ENCODE data around the gene CASQ1.

The CASQ1 gene

GRCh38 chr1:160220301-160220700 lies 29.9 kb downstream of the CASQ1 start:
- Histone ChIP-seq H3K36me3 (ENCODE audit: control insufficient read depth, insufficient read depth, low read length) (no peaks in the 10 kb centered on the region), H3K9ac (no peak overlapping the region), H3K4me1 (peaks cover 7% of the 10 kb centered on the region), H3K79me2 (no peaks in the 10 kb centered on the region), H3K27ac (no peak overlapping the region), H2AFZ (no peak overlapping the region), H3K4me3 (ENCODE audit: low read depth, low read length) (no peak overlapping the region), H3K9me3 (ENCODE audit: control insufficient read depth, low read length) (no peaks in the 10 kb centered on the region), H3K27me3 (ENCODE audit: control insufficient read depth, insufficient read depth, low read length) (no peaks in the 10 kb centered on the region), H3K4me2 (ENCODE audit: low read length) (no peak overlapping the region)
- no peak for TF ChIP-seq CTCF (IDR thresholded peaks at IDR 0.05)

GRCh38 chr1:160221089-160221488 lies 30.7 kb downstream of the CASQ1 start:
- H3K36me3 ChIP-seq (ENCODE audit: control insufficient read depth, insufficient read depth, low read length), result no peaks in the 10 kb centered on the region
- no peak overlapping the region for H3K4me2 ChIP-seq (ENCODE audit: low read length)
- H3K9me3 ChIP-seq (ENCODE audit: control insufficient read depth, low read length), result no peaks in the 10 kb centered on the region
- H3K27me3 ChIP-seq (ENCODE audit: control insufficient read depth, insufficient read depth, low read length), result no peaks in the 10 kb centered on the region
- no peak overlapping the region for H3K9ac ChIP-seq
- H3K4me1 ChIP-seq, result peaks cover 7% of the 10 kb centered on the region
- no peaks in the 10 kb centered on the region for H3K79me2 ChIP-seq
- no peak for TF ChIP-seq CTCF (IDR thresholded peaks at IDR 0.05)
- no peak overlapping the region for H3K4me3 ChIP-seq (ENCODE audit: low read depth, low read length)
- no peak overlapping the region for H3K27ac ChIP-seq
- no peak overlapping the region for H2AFZ ChIP-seq

GRCh38 chr1:160222546-160222945 lies 32.2 kb downstream of the CASQ1 start:
- no peak for TF ChIP-seq CTCF (IDR thresholded peaks at IDR 0.05)
- H3K27me3 ChIP-seq (ENCODE audit: control insufficient read depth, insufficient read depth, low read length), result no peaks in the 10 kb centered on the region
- H3K9ac ChIP-seq, result no peak overlapping the region
- no peak overlapping the region for H3K4me3 ChIP-seq (ENCODE audit: low read depth, low read length)
- peaks cover 5% of the 10 kb centered on the region for H3K4me1 ChIP-seq
- H3K79me2 ChIP-seq, result no peaks in the 10 kb centered on the region
- no peaks in the 10 kb centered on the region for H3K36me3 ChIP-seq (ENCODE audit: control insufficient read depth, insufficient read depth, low read length)
- H3K27ac ChIP-seq, result no peak overlapping the region
- no peak overlapping the region for H2AFZ ChIP-seq
- no peak overlapping the region for H3K4me2 ChIP-seq (ENCODE audit: low read length)
- H3K9me3 ChIP-seq (ENCODE audit: control insufficient read depth, low read length), result no peaks in the 10 kb centered on the region

GRCh38 chr1:160224606-160225005 lies 34.2 kb downstream of the CASQ1 start:
- no peak overlapping the region for H3K9ac ChIP-seq
- H3K4me3 ChIP-seq (ENCODE audit: low read depth, low read length), result no peak overlapping the region
- no peak overlapping the region for H3K4me2 ChIP-seq (ENCODE audit: low read length)
- H3K9me3 ChIP-seq (ENCODE audit: control insufficient read depth, low read length), result no peaks in the 10 kb centered on the region
- no peaks in the 10 kb centered on the region for H3K27me3 ChIP-seq (ENCODE audit: control insufficient read depth, insufficient read depth, low read length)
- H3K79me2 ChIP-seq, result no peaks in the 10 kb centered on the region
- TF ChIP-seq CTCF (IDR thresholded peaks at IDR 0.05), result no peak
- H2AFZ ChIP-seq, result no peak overlapping the region
- H3K27ac ChIP-seq, result no peak overlapping the region
- H3K4me1 ChIP-seq, result no peaks in the 10 kb centered on the region
- H3K36me3 ChIP-seq (ENCODE audit: control insufficient read depth, insufficient read depth, low read length), result no peaks in the 10 kb centered on the region

GRCh38 chr1:160225345-160225744 lies 35.0 kb downstream of the CASQ1 start:
- Histone ChIP-seq H3K9ac (no peak overlapping the region), H3K27ac (no peak overlapping the region), H3K9me3 (ENCODE audit: control insufficient read depth, low read length) (no peaks in the 10 kb centered on the region), H3K79me2 (no peaks in the 10 kb centered on the region), H2AFZ (no peak overlapping the region), H3K36me3 (ENCODE audit: control insufficient read depth, insufficient read depth, low read length) (no peaks in the 10 kb centered on the region), H3K4me1 (no peaks in the 10 kb centered on the region), H3K27me3 (ENCODE audit: control insufficient read depth, insufficient read depth, low read length) (no peaks in the 10 kb centered on the region), H3K4me3 (ENCODE audit: low read depth, low read length) (no peak overlapping the region), H3K4me2 (ENCODE audit: low read length) (no peak overlapping the region)
- TF ChIP-seq CTCF (IDR thresholded peaks at IDR 0.05), result no peak
